Upper lobe of left lung (tissue), 6 donors: ENCODE data around the gene CACNB4. TPM values are rescaled to one million over a fixed set of nuclear protein-coding genes. Genes with fewer than 3 reads are reported as not detected.

ENCODE experiments used
- ATAC-seq, 2 donors: fragments of 200-7000 bp; cut with Tn5 transposase; one replicate each; pipeline ENCODE4 v1.9.1; 2022; ENCODE audit warnings: mild to moderate bottlenecking in 2 of 2, moderate library complexity in 2 of 2; ENCODE audit not compliant: low FRiP score in 2 of 2
- DNase-seq, 2 donors: peaks; one replicate each; pipeline ENCODE4 v3.0.0-alpha.2; 2019 to 2020
- H3K27ac ChIP-seq, 4 donors: fragments of 200-600 bp; sonication (generic); one replicate each; pipeline ENCODE4 v1.5.1; 2016 to 2019
- H3K27me3 ChIP-seq, 4 donors: fragments of 200-600 bp; sonication (generic); one replicate each; pipeline ENCODE4 v1.5.1; 2017 to 2019
- H3K36me3 ChIP-seq, 4 donors: fragments of 200-600 bp; sonication (generic); one replicate each; pipeline ENCODE4 v1.5.1; 2016 to 2019
- H3K4me1 ChIP-seq, 4 donors: fragments of 200-600 bp; sonication (generic); one replicate each; pipeline ENCODE4 v1.5.1; 2018 to 2019
- H3K4me3 ChIP-seq, 4 donors: fragments of 200-600 bp; sonication (generic); one replicate each; pipeline ENCODE4 v1.5.1; 2017 to 2019; ENCODE audit warnings: mild to moderate bottlenecking in 2 of 4, moderate library complexity in 1 of 4
- H3K9me3 ChIP-seq, 4 donors: fragments of 200-600 bp; sonication (generic); one replicate each; pipeline ENCODE4 v1.5.1; 2018 to 2019
- CTCF ChIP-seq, 6 experiments: fragments of 450-650 bp in 4 of 6; fragments of 200-600 bp in 2 of 6; sonication (generic) in 2 of 6; IDR thresholded peaks; one replicate each; pipeline ENCODE4 v1.5.1; 2016 to 2019; ENCODE audit warnings: antibody characterized with exemption in 6 of 6
- EP300 ChIP-seq, 4 donors: sonication (generic); formaldehyde crosslinking; IDR thresholded peaks; one replicate each; pipeline ENCODE4 v1.5.1; 2017; ENCODE audit warnings: antibody characterized with exemption in 4 of 4, control low read depth in 2 of 4
- POLR2A ChIP-seq, 4 donors: fragments of 450-650 bp; IDR thresholded peaks; one replicate each; pipeline ENCODE4 v1.5.1; 2016 to 2017; ENCODE audit warnings: antibody characterized with exemption in 4 of 4, mild to moderate bottlenecking in 2 of 4
- POLR2AphosphoS5 ChIP-seq, 2 donors: sonication (generic); formaldehyde crosslinking; IDR thresholded peaks; one replicate each; pipeline ENCODE4 v1.5.1; 2017; ENCODE audit warnings: antibody characterized with exemption in 2 of 2
- WGBS, 2 donors: methylation state at CpG; one replicate each; pipeline ENCODE4 v1.1.5; 2017 to 2018; 5-methylcytosine and 5-hydroxymethylcytosine counted together
- total RNA-seq, 6 donors: library from RNA; depleted of rRNA in 4 of 6; stranded (reverse); fragments of >200 nt in 4 of 6; gene quantifications; one replicate each; pipeline versions ENCODE4 v1.1.0 to v1.2.1, GENCODE V29; 2016 to 2021
- donor health status: DM: no; HTN: no; CAD: no; lungs with moderate emphysema.
- donor health status: DM: no; HTN: yes; CAD: no; lungs with severe emphysema.

CACNB4 gene
- total RNA-seq, 6 donors from 2014 or later = 7.7 to 21.0 (median 12.8) TPM

DNA sequence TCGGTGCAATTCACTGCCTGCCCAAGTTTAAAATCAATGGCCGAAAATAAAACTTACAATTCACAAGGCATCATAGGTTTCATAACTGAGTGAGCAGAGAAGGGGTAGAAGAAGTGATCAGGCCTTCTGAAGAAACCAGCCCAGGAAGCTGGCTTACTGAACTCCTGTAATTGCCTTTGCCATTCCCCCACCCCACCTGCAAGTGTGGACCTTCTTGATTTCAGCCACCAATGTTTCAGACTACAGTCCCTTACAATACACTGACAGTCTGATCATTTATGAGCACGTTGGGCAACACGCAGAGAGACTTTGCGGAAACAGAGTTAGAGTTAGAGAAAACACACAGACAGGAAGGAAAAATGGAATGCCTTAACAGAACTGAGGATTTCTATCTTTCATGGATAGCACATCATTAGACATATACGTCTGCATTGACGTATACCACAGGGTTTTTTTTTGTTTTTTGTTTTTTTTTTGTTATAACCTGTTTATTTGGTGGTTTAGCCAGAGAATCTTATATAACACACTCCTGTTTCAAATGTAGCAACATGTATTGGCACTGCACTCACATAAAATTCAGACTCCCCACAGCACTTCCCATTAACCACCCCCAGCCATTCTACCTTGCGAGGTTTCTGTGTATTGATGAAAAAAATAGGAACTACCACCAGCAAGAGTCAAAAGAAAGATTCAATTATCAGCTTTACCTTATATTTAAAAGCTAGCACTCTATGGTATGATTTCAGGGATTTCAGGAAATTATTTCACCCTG is 126.4 kb downstream of the CACNB4 start:
- ATAC-seq (no peak), DNase-seq (no peak)
- Histone ChIP-seq H3K9me3 (no peaks in the 10 kb centered on the region), H3K27ac (no peak overlapping the region), H3K27me3 (no peaks in the 10 kb centered on the region), H3K4me3 (no peak overlapping the region), H3K4me1 (peaks cover 0 to 6% (median 0%) of the 10 kb centered on the region in 4 donors), H3K36me3 (no peaks in the 10 kb centered on the region)
- 89 to 93% methylated on average over 8 of the region's 8 CpGs for WGBS, 2 donors
- no peak for TF ChIP-seq EP300 (IDR thresholded peaks at IDR 0.05)
- no peak for TF ChIP-seq POLR2AphosphoS5 (IDR thresholded peaks at IDR 0.05)
- TF ChIP-seq CTCF (IDR thresholded peaks at IDR 0.05) = no peak

- 95 to 96% methylated on average over 13 of the region's 13 CpGs for WGBS, 2 donors
- no peak for ATAC-seq
- no peaks in the 10 kb centered on the region for H3K27me3 ChIP-seq
- H3K4me3 ChIP-seq = no peak overlapping the region
- no peak for TF ChIP-seq POLR2AphosphoS5 (IDR thresholded peaks at IDR 0.05)
- no peak for TF ChIP-seq POLR2A (IDR thresholded peaks at IDR 0.05)
- no peak for TF ChIP-seq CTCF (IDR thresholded peaks at IDR 0.05)
- no peak for TF ChIP-seq EP300 (IDR thresholded peaks at IDR 0.05)
- DNase-seq = no peak
- H3K4me1 ChIP-seq = peaks cover 0 to 6% (median 0%) of the 10 kb centered on the region in 4 donors
- H3K27ac ChIP-seq = no peak overlapping the region
- H3K36me3 ChIP-seq = no peaks in the 10 kb centered on the region
- no peaks in the 10 kb centered on the region for H3K9me3 ChIP-seq
These were observed 127.4 kb downstream of the CACNB4 start for GRCh38 chr2:151971301-151972051.

DNA sequence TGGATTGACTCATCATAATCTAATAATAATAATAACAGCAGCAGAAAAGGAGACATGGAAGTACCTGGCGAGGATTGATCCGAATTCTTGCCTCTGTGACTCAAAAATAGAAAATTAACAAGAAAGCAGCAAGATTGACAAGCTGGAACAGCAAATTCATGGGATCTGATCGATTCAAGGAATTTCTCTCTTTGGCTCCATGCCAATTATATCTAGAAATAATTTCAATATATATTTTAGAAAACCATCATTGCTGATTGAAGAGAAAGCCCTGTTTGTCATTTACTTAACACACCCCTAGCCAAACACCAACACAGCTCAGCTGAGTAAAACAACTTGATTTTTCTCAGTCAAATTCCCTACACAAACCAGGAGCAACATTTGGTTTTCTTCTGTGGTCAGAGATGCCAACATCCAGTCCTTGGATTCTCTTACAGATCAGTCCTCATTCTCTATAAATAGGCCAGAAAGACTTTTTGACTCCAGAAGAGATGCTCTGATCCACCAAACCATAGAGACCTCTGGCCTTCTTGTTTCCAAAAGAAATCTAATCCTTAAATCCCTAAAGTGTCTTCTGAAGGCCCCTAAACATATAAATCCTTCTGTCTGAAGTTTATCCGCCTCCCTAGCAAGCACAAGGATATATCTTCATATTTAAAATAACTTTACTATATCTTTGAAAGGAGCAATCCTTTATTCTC is 129.9 kb downstream of the CACNB4 start:
- Histone ChIP-seq H3K4me3 (no peak overlapping the region), H3K9me3 (no peaks in the 10 kb centered on the region), H3K27me3 (no peaks in the 10 kb centered on the region), H3K27ac (no peak overlapping the region), H3K4me1 (peaks cover 0 to 5% (median 0%) of the 10 kb centered on the region in 4 donors), H3K36me3 (no peaks in the 10 kb centered on the region)
- 63 to 91% methylated on average over 4 of the region's 4 CpGs for WGBS, 2 donors
- TF ChIP-seq POLR2AphosphoS5 (IDR thresholded peaks at IDR 0.05) (no peak), EP300 (IDR thresholded peaks at IDR 0.05) (no peak), CTCF (IDR thresholded peaks at IDR 0.05) (no peak), POLR2A (IDR thresholded peaks at IDR 0.05) (no peak)
- ATAC-seq (no peak), DNase-seq (no peak)

DNA sequence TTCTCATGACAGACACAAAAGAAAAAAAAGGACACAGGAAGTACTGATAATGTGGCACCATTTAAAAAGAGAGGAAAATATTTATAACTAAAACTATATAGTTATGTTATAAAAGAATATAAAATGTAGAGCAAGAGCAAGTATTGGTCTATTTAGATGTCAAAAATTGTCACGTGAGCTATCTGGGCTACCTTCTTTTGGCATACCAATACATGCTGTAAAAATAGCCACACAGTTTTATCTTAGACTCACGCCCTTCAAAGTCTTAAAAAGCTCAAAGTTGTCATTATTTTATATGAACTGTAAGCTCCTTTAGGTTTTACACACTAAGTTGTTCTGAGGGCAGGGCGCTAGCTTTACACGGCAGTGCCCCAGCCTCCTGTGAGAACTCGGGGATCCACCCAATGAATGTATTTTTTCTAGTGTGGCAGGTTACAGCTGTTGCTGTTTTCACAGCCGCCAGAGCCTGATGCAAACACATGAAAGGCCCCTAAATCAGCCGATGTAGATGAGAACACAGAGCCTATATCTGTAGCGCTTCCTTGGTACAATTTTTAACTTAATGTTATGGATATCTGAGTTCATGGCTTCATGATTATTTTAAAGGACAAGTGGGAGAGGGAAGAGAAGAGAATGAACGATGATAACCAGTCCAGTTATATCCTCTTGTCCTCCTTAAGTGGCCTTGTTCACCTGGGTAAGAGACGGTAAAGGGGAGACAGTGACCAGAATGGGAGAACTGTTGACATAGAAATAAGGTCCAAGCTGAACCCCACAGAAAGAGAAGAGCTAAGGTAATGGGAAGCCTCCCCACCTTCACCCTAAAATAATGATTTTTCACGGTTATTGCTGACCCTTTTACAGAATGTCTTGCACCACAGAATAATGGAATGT is 130.8 kb downstream of the CACNB4 start:
- Histone ChIP-seq H3K27ac (no peak overlapping the region), H3K9me3 (no peaks in the 10 kb centered on the region), H3K4me3 (no peak overlapping the region), H3K4me1 (no peaks in the 10 kb centered on the region), H3K36me3 (no peaks in the 10 kb centered on the region), H3K27me3 (no peaks in the 10 kb centered on the region)
- ATAC-seq = no peak
- TF ChIP-seq CTCF (IDR thresholded peaks at IDR 0.05) (no peak), POLR2AphosphoS5 (IDR thresholded peaks at IDR 0.05) (no peak), POLR2A (IDR thresholded peaks at IDR 0.05) (no peak)
- DNase-seq = no peak
- 83 to 92% methylated on average over 11 of the region's 11 CpGs for WGBS, 2 donors
